Esophagus squamous epithelium (tissue), 4 donors: ENCODE data around the gene GUCA1A.

Experiments
- POLR2A ChIP-seq, 4 donors: fragments of 450-650 bp; IDR thresholded peaks; one replicate each; pipeline ENCODE4 v1.6.1; 2017; ENCODE audit warnings: antibody characterized with exemption in 4 of 4, mild to moderate bottlenecking in 4 of 4, moderate library complexity in 3 of 4
- TF ChIP-seq, protein P1 (sequence below), 6 experiments: fragments of 450-650 bp in 4 of 6; fragments of 200-600 bp in 2 of 6; sonication (generic) in 2 of 6; IDR thresholded peaks; one replicate each; pipeline ENCODE4 v1.5.1; 2016 to 2019; ENCODE audit warnings: antibody characterized with exemption in 6 of 6, mild to moderate bottlenecking in 4 of 6, moderate library complexity in 4 of 6

DNA sequence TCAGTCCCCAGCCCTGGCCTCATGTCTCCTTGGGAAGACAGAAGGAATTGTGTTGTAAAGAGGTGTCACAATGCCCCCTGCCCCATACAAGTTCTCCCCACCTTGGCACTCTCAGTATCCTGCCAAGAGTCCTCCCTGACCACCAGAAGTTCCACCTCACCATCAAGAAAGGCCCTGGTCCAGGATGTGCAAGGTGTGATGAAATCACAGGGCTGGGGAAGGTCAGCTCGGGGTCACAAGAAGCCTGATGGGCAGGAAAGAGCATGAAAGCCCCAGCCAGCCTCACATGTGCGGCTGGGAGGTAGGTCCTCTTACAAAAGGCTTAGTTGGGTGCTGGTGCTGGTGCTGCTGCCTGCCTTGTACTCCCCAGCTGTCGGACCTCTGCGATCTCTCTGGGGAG lies 17.9 kb upstream of the GUCA1A start:
- TF ChIP-seq POLR2A (IDR thresholded peaks at IDR 0.05) = no peak
- TF ChIP-seq, protein P1, sequence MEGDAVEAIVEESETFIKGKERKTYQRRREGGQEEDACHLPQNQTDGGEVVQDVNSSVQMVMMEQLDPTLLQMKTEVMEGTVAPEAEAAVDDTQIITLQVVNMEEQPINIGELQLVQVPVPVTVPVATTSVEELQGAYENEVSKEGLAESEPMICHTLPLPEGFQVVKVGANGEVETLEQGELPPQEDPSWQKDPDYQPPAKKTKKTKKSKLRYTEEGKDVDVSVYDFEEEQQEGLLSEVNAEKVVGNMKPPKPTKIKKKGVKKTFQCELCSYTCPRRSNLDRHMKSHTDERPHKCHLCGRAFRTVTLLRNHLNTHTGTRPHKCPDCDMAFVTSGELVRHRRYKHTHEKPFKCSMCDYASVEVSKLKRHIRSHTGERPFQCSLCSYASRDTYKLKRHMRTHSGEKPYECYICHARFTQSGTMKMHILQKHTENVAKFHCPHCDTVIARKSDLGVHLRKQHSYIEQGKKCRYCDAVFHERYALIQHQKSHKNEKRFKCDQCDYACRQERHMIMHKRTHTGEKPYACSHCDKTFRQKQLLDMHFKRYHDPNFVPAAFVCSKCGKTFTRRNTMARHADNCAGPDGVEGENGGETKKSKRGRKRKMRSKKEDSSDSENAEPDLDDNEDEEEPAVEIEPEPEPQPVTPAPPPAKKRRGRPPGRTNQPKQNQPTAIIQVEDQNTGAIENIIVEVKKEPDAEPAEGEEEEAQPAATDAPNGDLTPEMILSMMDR (IDR thresholded peaks at IDR 0.05) = no peak
